MM.1S (cell line): ENCODE measurements around the gene LBHD2.

Source experiments
- DNase-seq: peaks from one replicate; pipeline ENCODE4 v3.0.0-alpha.2; 2015
- H2AFZ ChIP-seq: fragments of 300-600 bp; sonication (generic); 2 replicates; pipeline ENCODE4 v1.6.0; 2016; ENCODE audit warnings: antibody characterized with exemption, low read length
- H3F3A ChIP-seq: fragments of 300-600 bp; sonication (generic); 2 replicates; pipeline ENCODE4 v1.6.1; 2016; ENCODE audit warnings: mild to moderate bottlenecking, antibody characterized with exemption, low read length, moderate library complexity, mixed read lengths; ENCODE audit not compliant: insufficient read depth
- H3K27ac ChIP-seq: fragments of 300-600 bp; sonication (generic); 2 replicates; pipeline ENCODE4 v1.5.1; 2016; ENCODE audit warnings: mild to moderate bottlenecking, low read length
- H3K27me3 ChIP-seq: fragments of 300-600 bp; sonication (generic); replicated peaks from 2 replicates; pipeline ENCODE4 v1.6.0; 2016; ENCODE audit warnings: low read length; ENCODE audit not compliant: insufficient read depth
- H3K36me3 ChIP-seq: fragments of 300-600 bp; sonication (generic); replicated peaks from 2 replicates; pipeline ENCODE4 v1.6.1; 2016; ENCODE audit warnings: mild to moderate bottlenecking, low read length, mixed read lengths; ENCODE audit not compliant: insufficient read depth
- H3K4me1 ChIP-seq: fragments of 300-600 bp; sonication (generic); 2 replicates; pipeline ENCODE4 v1.6.1; 2016; ENCODE audit warnings: low read length, mixed read lengths
- H3K4me2 ChIP-seq: fragments of 300-600 bp; sonication (generic); 2 replicates; pipeline ENCODE4 v1.6.0; 2016; ENCODE audit warnings: low read depth, low read length
- H3K4me3 ChIP-seq: fragments of 300-600 bp; sonication (generic); 2 replicates; pipeline ENCODE4 v1.5.1; 2016; ENCODE audit warnings: low read length, mixed read lengths
- H3K79me2 ChIP-seq: fragments of 300-600 bp; sonication (generic); 2 replicates; pipeline ENCODE4 v1.6.1; 2016; ENCODE audit warnings: mixed run types, low read length, mixed read lengths
- H3K9ac ChIP-seq: fragments of 300-600 bp; sonication (generic); 2 replicates; pipeline ENCODE4 v1.6.1; 2016; ENCODE audit warnings: low read length, mixed read lengths
- H3K9me2 ChIP-seq: fragments of 300-600 bp; sonication (generic); replicated peaks from 2 replicates; pipeline ENCODE4 v1.6.1; 2016; ENCODE audit warnings: mild to moderate bottlenecking, low read length, mixed read lengths; ENCODE audit not compliant: insufficient read depth
- H3K9me3 ChIP-seq: fragments of 300-600 bp; sonication (generic); replicated peaks from 2 replicates; pipeline ENCODE4 v1.6.1; 2016; ENCODE audit warnings: mild to moderate bottlenecking, low read length, mixed read lengths; ENCODE audit not compliant: insufficient read depth
- H4K20me1 ChIP-seq: fragments of 300-600 bp; sonication (generic); 2 replicates; pipeline ENCODE4 v1.6.1; 2016; ENCODE audit warnings: mild to moderate bottlenecking, low read length, moderate library complexity, mixed read lengths; ENCODE audit not compliant: insufficient read depth
- CTCF ChIP-seq: fragments of 300-600 bp; sonication (generic); IDR thresholded peaks from 2 replicates; pipeline ENCODE4 v1.5.1; 2016; ENCODE audit warnings: antibody characterized with exemption, low read length, mixed read lengths
- EZH2 ChIP-seq: fragments of 300-600 bp; sonication (generic); optimal IDR thresholded peaks from 2 replicates; pipeline ENCODE3; 2017; ENCODE audit warnings: low read depth, mild to moderate bottlenecking, antibody characterized with exemption, low read length, mixed read lengths
- EZH2phosphoT487 ChIP-seq: fragments of 300-600 bp; sonication (generic); IDR thresholded peaks from 2 replicates; pipeline ENCODE4 v1.6.1; 2018; ENCODE audit warnings: antibody characterized with exemption, low read length

Gene LBHD2

GRCh38 chr14:103078420-103078749, 5.6 kb upstream of the LBHD2 start:
- H3K9me2 ChIP-seq: no peaks in the 10 kb centered on the region
- no peaks in the 10 kb centered on the region for H3K9me3 ChIP-seq
- H3K4me2 ChIP-seq: no peak overlapping the region
- no peaks in the 10 kb centered on the region for H3F3A ChIP-seq
- no peak overlapping the region for H3K4me3 ChIP-seq
- no peaks in the 10 kb centered on the region for H4K20me1 ChIP-seq
- H3K27me3 ChIP-seq: peaks cover 7% of the 10 kb centered on the region
- H2AFZ ChIP-seq: no peak overlapping the region
- DNase-seq: peak; percentile 62
- no peaks in the 10 kb centered on the region for H3K36me3 ChIP-seq
- H3K79me2 ChIP-seq: no peaks in the 10 kb centered on the region
- no peak overlapping the region for H3K9ac ChIP-seq
- no peaks in the 10 kb centered on the region for H3K4me1 ChIP-seq
- no peak overlapping the region for H3K27ac ChIP-seq
- no peak for TF ChIP-seq EZH2
- TF ChIP-seq CTCF: peak; percentile 49
- no peak for TF ChIP-seq EZH2phosphoT487

GRCh38 chr14:103078860-103079587, 5.0 kb upstream of the LBHD2 start:
- Histone ChIP-seq H3K27ac (no peak overlapping the region), H3K27me3 (peaks cover 7% of the 10 kb centered on the region)
- DNase-seq: no peak

GRCh38 chr14:103081951-103082350, 2.1 kb upstream of the LBHD2 start:
- TF ChIP-seq CTCF: no peak
- TF ChIP-seq EZH2phosphoT487: no peak
- TF ChIP-seq EZH2: no peak
- no peaks in the 10 kb centered on the region for H4K20me1 ChIP-seq
- H3K27ac ChIP-seq: no peak overlapping the region
- H3K9me2 ChIP-seq: no peaks in the 10 kb centered on the region
- H3K9me3 ChIP-seq: no peaks in the 10 kb centered on the region
- no peak for DNase-seq
- no peak overlapping the region for H2AFZ ChIP-seq
- no peaks in the 10 kb centered on the region for H3K4me1 ChIP-seq
- no peak overlapping the region for H3K4me3 ChIP-seq
- no peak overlapping the region for H3K9ac ChIP-seq
- H3K36me3 ChIP-seq: no peaks in the 10 kb centered on the region
- H3F3A ChIP-seq: no peaks in the 10 kb centered on the region
- no peak overlapping the region for H3K4me2 ChIP-seq
- H3K27me3 ChIP-seq: no peaks in the 10 kb centered on the region; the same call in 1 of the 2 replicates
- no peaks in the 10 kb centered on the region for H3K79me2 ChIP-seq

More at GRCh38 chr14:103078860-103079587, 5.0 kb upstream of the LBHD2 start:
- H3K9me3 ChIP-seq: no peaks in the 10 kb centered on the region
- H3K9ac ChIP-seq: no peak overlapping the region
- no peaks in the 10 kb centered on the region for H3K79me2 ChIP-seq
- no peaks in the 10 kb centered on the region for H3K4me1 ChIP-seq
- TF ChIP-seq EZH2: no peak
- no peaks in the 10 kb centered on the region for H3K9me2 ChIP-seq
- H3K36me3 ChIP-seq: no peaks in the 10 kb centered on the region
- H3F3A ChIP-seq: no peaks in the 10 kb centered on the region
- no peak overlapping the region for H3K4me3 ChIP-seq
- H2AFZ ChIP-seq: no peak overlapping the region
- no peaks in the 10 kb centered on the region for H4K20me1 ChIP-seq
- no peak overlapping the region for H3K4me2 ChIP-seq
